Transverse colon (tissue), 4 donors: ENCODE measurements around the gene LSAMP.

ENCODE experiments used
- CTCF ChIP-seq, 5 experiments: fragments of 200-600 bp in 3 of 5; fragments of 450-650 bp in 2 of 5; sonication (generic) in 3 of 5; IDR thresholded peaks; 1 replicate in 2 of 5; 2 replicates in 3 of 5; pipeline ENCODE4 v1.5.1; 2016 to 2017; ENCODE audit warnings: antibody characterized with exemption in 5 of 5, inconsistent platforms in 3 of 5, mild to moderate bottlenecking in 2 of 5, moderate library complexity in 1 of 5
- POLR2AphosphoS5 ChIP-seq, 3 donors: sonication (generic); formaldehyde crosslinking; IDR thresholded peaks; one replicate each; pipeline ENCODE4 v1.6.1; 2016; ENCODE audit warnings: antibody characterized with exemption in 3 of 3

DNA sequence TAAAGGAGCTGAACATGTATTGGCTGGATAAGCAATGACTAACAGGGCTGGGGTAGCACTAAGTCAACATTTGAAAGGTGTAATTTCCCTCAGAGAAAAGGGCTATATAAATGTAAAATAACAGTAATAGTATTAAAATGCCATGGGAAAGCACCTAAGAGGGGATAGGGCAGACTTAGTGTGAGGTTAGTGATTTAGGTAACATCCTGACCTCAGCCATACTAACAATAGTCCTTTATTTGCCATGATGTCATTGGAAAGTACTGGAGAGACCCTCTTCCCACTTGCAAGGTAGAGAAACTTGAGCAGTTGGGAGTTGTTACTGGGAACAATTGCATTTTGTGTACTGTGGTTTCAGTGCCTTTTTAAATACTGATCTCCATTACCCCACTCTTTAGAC, 103.4 kb downstream of the LSAMP start:
- TF ChIP-seq CTCF (IDR thresholded peaks at IDR 0.05) (no peak), POLR2AphosphoS5 (IDR thresholded peaks at IDR 0.05) (no peak)
